Thoracic aorta (tissue), 2 donors: Measurements from ENCODE around the gene IFI44L. TPM values are rescaled to one million over a fixed set of nuclear protein-coding genes. Genes with fewer than 3 reads are reported as not detected.

Source experiments
- ATAC-seq: fragments of 150-250 bp; one replicate; pipeline ENCODE4 v1.8.0; 2017; ENCODE audit warnings: low read depth; ENCODE audit not compliant: insufficient number of reproducible peaks, low FRiP score
- DNase-seq: peaks from one replicate; pipeline ENCODE4 v3.0.0-alpha.2; 2020; ENCODE audit warnings: low spot score
- H3K27ac ChIP-seq, 2 donors: fragments of 200-600 bp; sonication (generic); 1 replicate in 1 of 2; 2 replicates in 1 of 2; pipeline ENCODE4 v1.5.1; 2016; ENCODE audit warnings: mild to moderate bottlenecking in 2 of 2, moderate library complexity in 2 of 2
- H3K27me3 ChIP-seq: fragments of 200-600 bp; sonication (generic); replicated peaks from 2 replicates; pipeline ENCODE4 v1.6.0; 2016; ENCODE audit warnings: mild to moderate bottlenecking; ENCODE audit not compliant: insufficient read depth
- H3K36me3 ChIP-seq: fragments of 200-600 bp; sonication (generic); one replicate; pipeline ENCODE4 v1.5.1; 2016
- H3K4me1 ChIP-seq, 2 donors: fragments of 200-600 bp; sonication (generic); 1 replicate in 1 of 2; 2 replicates in 1 of 2; pipeline versions ENCODE4 v1.5.1 to v1.6.0; 2016; ENCODE audit warnings: low read depth in 2 of 2, mild to moderate bottlenecking in 1 of 2; ENCODE audit not compliant: control insufficient read depth in 1 of 2
- H3K4me3 ChIP-seq: fragments of 200-600 bp; sonication (generic); 2 replicates; pipeline ENCODE4 v1.5.1; 2016; ENCODE audit warnings: mild to moderate bottlenecking
- H3K9me3 ChIP-seq: fragments of 200-600 bp; sonication (generic); 2 replicates; pipeline ENCODE4 v1.5.1; 2016
- total RNA-seq, 2 donors: library from RNA; depleted of rRNA; stranded (reverse); fragments of >200 nt; gene quantifications; one replicate each; pipeline versions ENCODE4 v1.1.0 to v1.2.3, GENCODE V29; 2016
- TF ChIP-seq, protein P1 (sequence below): fragments of 200-600 bp; sonication (generic); IDR thresholded peaks from one replicate; pipeline ENCODE4 v1.5.1; 2019; ENCODE audit warnings: antibody characterized with exemption

The IFI44L gene
- total RNA-seq, 2 donors from 2014 or later = 17.3 to 18.7 TPM

DNA sequence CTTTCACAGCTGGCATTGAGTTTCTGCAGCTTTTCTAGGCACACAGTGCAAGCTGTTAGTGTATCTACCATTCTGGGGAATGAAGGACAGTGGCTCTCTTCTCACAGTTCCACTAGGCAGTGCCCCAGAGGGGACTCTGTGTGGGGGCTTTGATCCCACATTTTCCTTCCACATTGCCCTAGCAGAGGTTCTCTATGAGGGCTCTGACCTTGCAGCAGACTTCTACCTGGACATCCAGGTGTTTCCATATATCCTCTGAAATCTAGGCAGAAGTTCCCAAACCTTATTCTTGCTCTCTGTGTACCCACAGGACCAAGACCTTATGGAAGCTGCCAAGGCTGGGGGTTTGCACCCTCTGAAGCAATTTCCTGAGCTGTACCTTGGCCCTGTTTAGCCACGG, 27.0 kb downstream of the IFI44L start:
- H3K36me3 ChIP-seq = no peaks in the 10 kb centered on the region
- no peaks in the 10 kb centered on the region for H3K4me1 ChIP-seq
- ATAC-seq (no peak), DNase-seq (no peak)
- H3K27me3 ChIP-seq = no peaks in the 10 kb centered on the region
- no peak overlapping the region for H3K4me3 ChIP-seq
- TF ChIP-seq, protein P1, sequence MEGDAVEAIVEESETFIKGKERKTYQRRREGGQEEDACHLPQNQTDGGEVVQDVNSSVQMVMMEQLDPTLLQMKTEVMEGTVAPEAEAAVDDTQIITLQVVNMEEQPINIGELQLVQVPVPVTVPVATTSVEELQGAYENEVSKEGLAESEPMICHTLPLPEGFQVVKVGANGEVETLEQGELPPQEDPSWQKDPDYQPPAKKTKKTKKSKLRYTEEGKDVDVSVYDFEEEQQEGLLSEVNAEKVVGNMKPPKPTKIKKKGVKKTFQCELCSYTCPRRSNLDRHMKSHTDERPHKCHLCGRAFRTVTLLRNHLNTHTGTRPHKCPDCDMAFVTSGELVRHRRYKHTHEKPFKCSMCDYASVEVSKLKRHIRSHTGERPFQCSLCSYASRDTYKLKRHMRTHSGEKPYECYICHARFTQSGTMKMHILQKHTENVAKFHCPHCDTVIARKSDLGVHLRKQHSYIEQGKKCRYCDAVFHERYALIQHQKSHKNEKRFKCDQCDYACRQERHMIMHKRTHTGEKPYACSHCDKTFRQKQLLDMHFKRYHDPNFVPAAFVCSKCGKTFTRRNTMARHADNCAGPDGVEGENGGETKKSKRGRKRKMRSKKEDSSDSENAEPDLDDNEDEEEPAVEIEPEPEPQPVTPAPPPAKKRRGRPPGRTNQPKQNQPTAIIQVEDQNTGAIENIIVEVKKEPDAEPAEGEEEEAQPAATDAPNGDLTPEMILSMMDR = no peak
- H3K9me3 ChIP-seq = no peaks in the 10 kb centered on the region
- no peak overlapping the region for H3K27ac ChIP-seq

DNA sequence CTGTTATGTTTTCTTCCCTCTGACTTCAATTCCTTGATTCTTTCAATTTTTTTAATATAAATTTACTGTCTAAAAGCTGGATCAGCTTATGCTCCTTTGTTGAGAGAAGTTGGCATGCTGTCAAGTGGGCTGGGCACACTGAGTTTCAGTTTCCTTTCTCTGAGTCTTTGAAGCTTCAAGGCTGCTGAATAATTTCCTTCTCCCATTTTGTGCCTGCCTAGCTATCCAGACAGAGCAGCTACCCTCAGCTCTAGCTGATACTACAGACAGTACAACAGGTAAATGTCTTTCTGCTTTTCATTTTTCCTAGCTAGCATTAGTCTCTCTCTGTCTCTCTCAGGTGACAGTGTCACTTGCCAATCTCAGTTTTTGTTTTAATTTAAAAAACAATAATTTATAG, 29.4 kb downstream of the IFI44L start, which contains the start of gene IFI44:
Gene IFI44, plus strand, starts transcription at position 204 of the 400 bp plus-strand sequence. CDS start 365 bp downstream, outside the sequence.
- Histone ChIP-seq H3K27ac (no peak within 1 kb of the TSS), H3K4me1 (peaks cover 4 to 7% of the 10 kb centered on the region in 2 donors), H3K9me3 (no peaks in the 10 kb centered on the region), H3K27me3 (no peaks in the 10 kb centered on the region), H3K4me3 (peak within 1 kb of the TSS; percentile 67), H3K36me3 (no peaks in the 10 kb centered on the region)
- no peak for ATAC-seq
- TF ChIP-seq, protein P1 = no peak
- peak; percentile 13 for DNase-seq

DNA sequence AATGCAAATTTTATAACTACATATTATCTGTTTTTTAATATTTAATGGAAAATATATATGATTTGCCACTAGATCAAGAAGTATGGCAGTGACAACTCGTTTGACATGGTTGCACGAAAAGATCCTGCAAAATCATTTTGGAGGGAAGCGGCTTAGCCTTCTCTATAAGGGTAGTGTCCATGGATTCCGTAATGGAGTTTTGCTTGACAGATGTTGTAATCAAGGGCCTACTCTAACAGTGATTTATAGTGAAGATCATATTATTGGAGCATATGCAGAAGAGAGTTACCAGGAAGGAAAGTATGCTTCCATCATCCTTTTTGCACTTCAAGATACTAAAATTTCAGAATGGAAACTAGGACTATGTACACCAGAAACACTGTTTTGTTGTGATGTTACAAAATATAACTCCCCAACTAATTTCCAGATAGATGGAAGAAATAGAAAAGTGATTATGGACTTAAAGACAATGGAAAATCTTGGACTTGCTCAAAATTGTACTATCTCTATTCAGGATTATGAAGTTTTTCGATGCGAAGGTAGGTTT, 29.9 kb downstream of the IFI44L start:
- H3K27me3 ChIP-seq = no peaks in the 10 kb centered on the region
- no peaks in the 10 kb centered on the region for H3K9me3 ChIP-seq
- H3K4me1 ChIP-seq = peaks cover 4 to 7% of the 10 kb centered on the region in 2 donors
- H3K27ac ChIP-seq = no peak overlapping the region
- no peak for ATAC-seq
- TF ChIP-seq, protein P1 = no peak
- H3K4me3 ChIP-seq = peak overlapping the region; percentile 67
- no peak for DNase-seq
- H3K36me3 ChIP-seq = no peaks in the 10 kb centered on the region

DNA sequence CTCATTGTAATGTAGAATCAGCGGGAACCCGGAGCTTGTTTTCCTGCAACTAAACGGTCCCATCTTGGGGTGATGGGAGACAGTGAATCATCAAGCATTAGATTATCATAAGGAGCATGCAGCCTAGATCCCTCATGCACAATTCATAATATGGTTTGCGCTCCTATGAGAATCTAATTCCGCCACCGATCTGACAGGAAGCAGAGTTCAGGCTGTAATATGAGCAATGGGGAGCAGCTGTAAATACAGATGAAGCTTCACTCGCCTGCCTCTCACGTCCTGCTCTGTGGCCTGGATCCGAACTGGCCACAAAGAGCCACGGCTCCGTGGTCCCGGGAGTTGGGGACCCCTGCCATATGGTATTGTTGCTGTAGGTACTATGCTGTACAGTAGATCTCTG, 31.0 kb downstream of the IFI44L start:
- no peaks in the 10 kb centered on the region for H3K9me3 ChIP-seq
- no peaks in the 10 kb centered on the region for H3K36me3 ChIP-seq
- H3K27ac ChIP-seq = no peak overlapping the region
- DNase-seq (no peak), ATAC-seq (no peak)
- peaks cover 4 to 7% of the 10 kb centered on the region in 2 donors for H3K4me1 ChIP-seq
- no peaks in the 10 kb centered on the region for H3K27me3 ChIP-seq
- H3K4me3 ChIP-seq = peak overlapping the region; percentile 67
- TF ChIP-seq, protein P1 = no peak

DNA sequence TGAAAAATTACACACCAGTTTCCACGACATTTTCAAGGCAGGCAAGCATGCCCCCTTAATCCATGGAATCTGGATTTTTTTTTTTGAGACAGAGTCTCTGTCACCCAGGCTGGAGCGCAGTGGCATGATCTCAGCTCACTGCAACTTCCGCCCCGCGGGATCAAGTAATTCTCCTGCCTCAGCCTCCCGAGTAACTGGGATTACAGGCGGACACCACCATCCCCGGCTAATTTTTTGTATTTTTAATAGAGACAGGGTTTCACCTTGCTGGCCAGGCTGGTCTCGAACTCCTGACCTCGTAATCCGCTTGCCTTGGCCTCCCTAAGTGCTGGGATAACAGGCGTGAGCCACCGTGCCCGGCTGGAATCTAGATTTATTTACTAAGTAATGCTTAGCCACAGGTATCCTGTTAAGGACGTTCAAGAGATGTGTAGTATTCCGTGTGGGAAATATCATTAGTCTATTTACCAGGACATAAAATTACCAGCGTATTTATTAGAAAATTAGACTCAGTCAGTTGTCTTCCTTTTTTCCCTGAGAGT, 31.8 kb downstream of the IFI44L start:
- DNase-seq = no peak

More for the DNA sequence above, 31.8 kb downstream of the IFI44L start:
- TF ChIP-seq, protein P1 = no peak
- Histone ChIP-seq H3K4me3 (peak overlapping the region; percentile 67), H3K4me1 (peaks cover 4 to 7% of the 10 kb centered on the region in 2 donors), H3K36me3 (no peaks in the 10 kb centered on the region), H3K9me3 (no peaks in the 10 kb centered on the region), H3K27me3 (no peaks in the 10 kb centered on the region), H3K27ac (no peak overlapping the region)
- no peak for ATAC-seq
